Measurements from ENCODE around the gene GK. TPM values are rescaled to one million over a fixed set of nuclear protein-coding genes. Genes with fewer than 3 reads are reported as not detected.

Gene GK
- total RNA-seq, 1 experiment from 2014 or later = 6.3 TPM

- POLR2A ChIA-PET (ENCODE audit: low non-redundant PET) = no interaction called here
- CTCF ChIA-PET = no interaction called here
- no peak overlapping the region for H3K4me3 ChIP-seq (ENCODE audit: low read depth, low read length, poor library complexity, severe bottlenecking)
These were observed 41.0 kb upstream of the GK start for GRCh38 chrX:30612250-30612655.

DNA sequence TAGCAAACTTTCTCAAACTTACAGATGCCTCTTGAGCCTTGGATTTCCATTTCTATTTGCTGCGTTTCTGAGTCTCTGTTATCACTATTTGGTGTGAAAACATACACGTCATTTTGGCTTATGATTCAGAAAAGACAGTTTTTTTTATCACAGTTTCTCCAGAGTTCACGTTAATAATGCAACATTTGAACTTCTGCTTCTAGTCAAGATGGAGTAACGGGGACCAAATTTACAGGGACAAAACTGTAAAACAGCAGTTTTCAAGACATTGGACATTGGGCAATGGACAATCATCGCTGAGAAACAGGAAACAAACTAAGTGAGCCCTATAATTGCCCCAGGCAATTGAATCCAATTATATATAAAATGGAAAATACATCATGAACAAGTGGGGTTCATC is 39.5 kb upstream of the GK start:
- ChIA-PET CTCF (no interaction called here), POLR2A (ENCODE audit: low non-redundant PET) (no interaction called here)
- no TSS peak for BruUV-seq (replicated peaks)
- Histone ChIP-seq H3K36me3 (ENCODE audit: insufficient read depth, low read length, poor library complexity, severe bottlenecking) (no peaks in the 10 kb centered on the region), H3K4me3 (ENCODE audit: low read depth, low read length, poor library complexity, severe bottlenecking) (no peak overlapping the region), H3K27me3 (replicated peaks; ENCODE audit: insufficient read depth, low read depth, low read length, poor library complexity) (no peaks in the 10 kb centered on the region), H3K27ac (ENCODE audit: low read depth, low read length, poor library complexity, severe bottlenecking) (no peak overlapping the region), H3K9me3 (ENCODE audit: low read depth, low read length, poor library complexity, severe bottlenecking) (no peaks in the 10 kb centered on the region), H3K4me1 (ENCODE audit: insufficient read depth, low read length, poor library complexity, severe bottlenecking) (no peaks in the 10 kb centered on the region)
- TF ChIP-seq CTCF (conservative IDR thresholded peaks at IDR 0.05; ENCODE audit: low read depth, low read length) = no peak
- TF ChIP-seq EZH2 (IDR thresholded peaks at IDR 0.05; ENCODE audit: borderline replicate concordance, low read depth, low read length, poor library complexity, severe bottlenecking) = no peak
- DNase-seq (ENCODE audit: low spot score) = peak; percentile 33
- intact Hi-C loops (cut with micrococcal nuclease; ENCODE audit: unreplicated experiment) = no loop called here

More at GRCh38 chrX:30612250-30612655, 41.0 kb upstream of the GK start:
- Histone ChIP-seq H3K27me3 (replicated peaks; ENCODE audit: insufficient read depth, low read depth, low read length, poor library complexity) (no peaks in the 10 kb centered on the region), H3K9me3 (ENCODE audit: low read depth, low read length, poor library complexity, severe bottlenecking) (no peaks in the 10 kb centered on the region), H3K4me1 (ENCODE audit: insufficient read depth, low read length, poor library complexity, severe bottlenecking) (no peaks in the 10 kb centered on the region), H3K27ac (ENCODE audit: low read depth, low read length, poor library complexity, severe bottlenecking) (no peak overlapping the region), H3K36me3 (ENCODE audit: insufficient read depth, low read length, poor library complexity, severe bottlenecking) (no peaks in the 10 kb centered on the region)
- intact Hi-C loops (cut with micrococcal nuclease; ENCODE audit: unreplicated experiment) = no loop called here
- no peak for DNase-seq (ENCODE audit: low spot score)
- BruUV-seq (replicated peaks) = no TSS peak
- TF ChIP-seq EZH2 (IDR thresholded peaks at IDR 0.05; ENCODE audit: borderline replicate concordance, low read depth, low read length, poor library complexity, severe bottlenecking) (no peak), CTCF (conservative IDR thresholded peaks at IDR 0.05; ENCODE audit: low read depth, low read length) (no peak)

GRCh38 chrX:30615229-30615628 is 38.0 kb upstream of the GK start:
- POLR2A ChIA-PET (ENCODE audit: low non-redundant PET) = no interaction called here
- no peak overlapping the region for H3K4me3 ChIP-seq (ENCODE audit: low read depth, low read length, poor library complexity, severe bottlenecking)
- no TSS peak for BruUV-seq (replicated peaks)
- H3K27me3 ChIP-seq (replicated peaks; ENCODE audit: insufficient read depth, low read depth, low read length, poor library complexity) = no peaks in the 10 kb centered on the region
- TF ChIP-seq CTCF (conservative IDR thresholded peaks at IDR 0.05; ENCODE audit: low read depth, low read length) (no peak), EZH2 (IDR thresholded peaks at IDR 0.05; ENCODE audit: borderline replicate concordance, low read depth, low read length, poor library complexity, severe bottlenecking) (no peak)
- H3K27ac ChIP-seq (ENCODE audit: low read depth, low read length, poor library complexity, severe bottlenecking) = no peak overlapping the region
- H3K36me3 ChIP-seq (ENCODE audit: insufficient read depth, low read length, poor library complexity, severe bottlenecking) = no peaks in the 10 kb centered on the region
- H3K4me1 ChIP-seq (ENCODE audit: insufficient read depth, low read length, poor library complexity, severe bottlenecking) = no peaks in the 10 kb centered on the region
- no peaks in the 10 kb centered on the region for H3K9me3 ChIP-seq (ENCODE audit: low read depth, low read length, poor library complexity, severe bottlenecking)
- intact Hi-C loops (cut with micrococcal nuclease; ENCODE audit: unreplicated experiment) = no loop called here
- CTCF ChIA-PET = no interaction called here
- no peak for DNase-seq (ENCODE audit: low spot score)

All from A673 (cell line).